GM10266 (cell line): ENCODE data around the gene FOXD2.

Experiments used
- DNase-seq: peaks from one replicate; pipeline ENCODE4 v3.0.0; 2012; ENCODE audit errors: extremely low spot score
- TF ChIP-seq, protein P1 (sequence below): IDR thresholded peaks from 2 replicates; pipeline ENCODE4 v1.5.1; 2012; ENCODE audit warnings: mild to moderate bottlenecking, low read depth; ENCODE audit not compliant: control insufficient read depth, insufficient read depth; ENCODE audit errors: missing control alignments

FOXD2 gene

DNA sequence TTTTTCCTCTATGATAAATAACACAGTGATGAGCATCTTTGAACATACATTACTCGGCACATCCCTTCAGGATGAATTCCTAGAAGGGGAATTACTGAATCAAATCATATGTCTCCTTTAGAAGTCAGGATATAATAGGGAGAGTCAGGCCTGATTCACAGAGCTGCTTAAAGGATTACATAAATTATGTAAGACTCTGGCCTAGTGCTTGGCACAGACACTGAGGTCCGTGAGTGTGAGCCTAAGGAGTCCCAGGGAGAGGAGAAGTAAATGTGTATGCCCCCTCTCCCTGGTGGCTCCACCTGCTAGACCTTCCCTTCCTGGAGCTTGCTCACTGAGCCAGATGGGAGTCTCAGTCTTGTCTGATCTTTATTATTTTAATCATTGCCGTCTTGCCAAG lies 30.4 kb upstream of the FOXD2 start:
- TF ChIP-seq, protein P1, sequence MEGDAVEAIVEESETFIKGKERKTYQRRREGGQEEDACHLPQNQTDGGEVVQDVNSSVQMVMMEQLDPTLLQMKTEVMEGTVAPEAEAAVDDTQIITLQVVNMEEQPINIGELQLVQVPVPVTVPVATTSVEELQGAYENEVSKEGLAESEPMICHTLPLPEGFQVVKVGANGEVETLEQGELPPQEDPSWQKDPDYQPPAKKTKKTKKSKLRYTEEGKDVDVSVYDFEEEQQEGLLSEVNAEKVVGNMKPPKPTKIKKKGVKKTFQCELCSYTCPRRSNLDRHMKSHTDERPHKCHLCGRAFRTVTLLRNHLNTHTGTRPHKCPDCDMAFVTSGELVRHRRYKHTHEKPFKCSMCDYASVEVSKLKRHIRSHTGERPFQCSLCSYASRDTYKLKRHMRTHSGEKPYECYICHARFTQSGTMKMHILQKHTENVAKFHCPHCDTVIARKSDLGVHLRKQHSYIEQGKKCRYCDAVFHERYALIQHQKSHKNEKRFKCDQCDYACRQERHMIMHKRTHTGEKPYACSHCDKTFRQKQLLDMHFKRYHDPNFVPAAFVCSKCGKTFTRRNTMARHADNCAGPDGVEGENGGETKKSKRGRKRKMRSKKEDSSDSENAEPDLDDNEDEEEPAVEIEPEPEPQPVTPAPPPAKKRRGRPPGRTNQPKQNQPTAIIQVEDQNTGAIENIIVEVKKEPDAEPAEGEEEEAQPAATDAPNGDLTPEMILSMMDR, result no peak
- DNase-seq, result no peak

DNA sequence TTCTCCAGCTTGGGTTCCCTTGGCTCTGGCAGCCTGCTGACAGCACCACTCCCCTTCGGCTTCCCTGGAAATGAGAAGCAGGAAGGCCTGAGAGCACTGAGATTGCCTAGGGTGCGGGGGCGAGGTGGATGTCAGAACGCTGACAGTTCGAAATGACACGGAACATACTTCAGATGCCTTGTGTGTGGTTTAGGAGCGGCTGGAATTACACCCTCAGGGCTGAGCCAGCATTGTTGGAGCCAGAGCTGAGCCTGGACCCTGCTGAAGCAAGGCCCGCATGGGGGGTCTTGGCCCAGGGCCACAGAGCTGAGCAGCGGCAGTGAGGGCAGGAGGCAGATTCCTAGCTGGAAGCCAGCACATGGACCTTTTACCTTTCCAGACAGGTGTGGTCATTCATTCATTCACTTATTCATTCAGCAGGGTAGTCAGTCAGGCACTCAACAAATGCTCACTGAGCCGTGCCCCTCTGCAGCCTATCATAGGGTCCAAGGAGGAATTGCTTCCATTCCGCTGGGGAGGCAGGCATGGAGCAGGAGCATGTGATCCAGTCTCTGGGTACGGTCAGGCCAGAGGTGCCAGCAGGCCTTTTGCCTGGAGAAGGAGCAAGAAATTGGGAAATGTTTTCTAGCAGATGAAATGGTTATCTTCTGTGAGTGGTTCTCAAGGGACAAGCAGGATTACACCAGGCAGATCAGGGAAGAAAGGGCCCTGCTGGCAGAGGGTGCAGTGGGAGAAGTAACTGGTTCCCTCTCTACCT lies 28.4 kb upstream of the FOXD2 start:
- TF ChIP-seq, protein P1, result no peak
- DNase-seq, result no peak

DNA sequence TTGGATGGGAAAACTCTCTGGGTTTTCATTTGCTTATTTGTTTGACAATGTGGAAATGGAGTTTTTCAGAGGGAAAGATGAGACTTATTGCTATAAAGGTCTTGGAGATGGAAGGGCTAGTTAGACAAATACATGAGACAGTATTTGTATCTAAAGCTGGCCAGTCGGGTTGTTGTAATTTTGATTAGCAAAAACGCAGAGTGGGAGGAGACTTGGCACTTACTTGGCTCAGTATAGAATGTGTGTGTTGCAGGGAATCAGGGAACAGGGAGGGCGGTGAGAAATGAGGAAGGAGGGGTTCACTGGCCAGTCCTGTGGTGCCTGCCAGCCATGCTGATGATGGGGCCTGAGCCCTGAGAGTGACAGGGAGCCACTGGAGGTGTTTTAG lies 27.8 kb upstream of the FOXD2 start:
- no peak for DNase-seq
- TF ChIP-seq, protein P1, result no peak

- no peak for DNase-seq
- TF ChIP-seq, protein P1, result no peak
These were observed 26.4 kb upstream of the FOXD2 start for GRCh38 chr1:47411436-47411835.

DNA sequence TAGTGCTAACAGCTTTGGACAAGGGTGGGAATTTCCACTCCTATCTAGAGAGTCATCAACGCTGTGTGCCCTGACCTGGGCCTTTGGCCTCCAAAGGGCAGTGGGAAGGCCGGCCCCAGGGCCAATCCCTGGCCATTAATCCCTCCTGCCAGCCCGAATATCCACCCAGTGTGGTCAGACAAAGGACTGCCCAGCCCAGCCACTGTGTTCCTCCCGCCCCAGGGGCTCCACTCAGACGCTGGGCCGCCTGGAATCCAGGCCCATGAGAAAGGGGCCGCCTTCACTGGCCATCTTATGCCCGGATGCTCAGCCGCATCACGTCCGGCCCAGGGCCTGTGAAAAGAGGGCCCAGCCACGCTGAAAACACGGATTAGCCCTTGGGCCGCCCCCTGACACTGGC lies 25.4 kb upstream of the FOXD2 start:
- TF ChIP-seq, protein P1, result no peak
- no peak for DNase-seq

DNA sequence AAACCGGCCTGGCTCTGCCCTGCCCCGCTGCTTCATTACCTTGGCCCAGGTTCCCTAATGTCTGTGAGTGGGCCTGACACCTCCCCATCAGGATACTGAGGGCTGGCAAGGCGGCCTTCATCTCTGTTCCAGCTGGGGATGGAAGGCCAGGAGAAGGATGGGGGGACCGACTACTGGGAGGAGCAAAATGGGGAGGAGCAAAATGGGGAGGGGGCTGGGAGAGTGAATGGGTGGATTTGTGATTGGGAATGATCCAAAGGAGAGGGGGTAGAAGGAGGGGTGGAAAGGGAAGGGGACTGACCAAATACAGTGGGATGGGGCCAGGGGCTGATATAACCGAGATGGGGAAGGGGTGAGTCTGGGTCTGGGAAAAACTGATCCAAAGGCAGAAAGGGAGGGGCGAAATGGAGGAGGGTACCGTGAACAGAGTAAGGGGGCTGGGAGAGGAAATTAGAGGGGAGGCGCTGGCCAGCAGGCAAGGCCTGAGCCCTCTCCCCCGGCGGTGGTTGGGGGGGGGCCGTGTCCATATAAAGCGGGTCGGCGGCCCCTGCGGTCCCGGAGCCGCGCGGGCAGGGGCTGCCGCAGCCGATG lies 22.0 kb upstream of the FOXD2 start, which contains the start of gene FOXE3:
FOXE3 (plus strand) TSS at position 558 of the 591 bp plus-strand sequence; CDS start at position 589, 31 bp downstream.
- DNase-seq, result no peak
- TF ChIP-seq, protein P1, result no peak

GRCh38 chr1:47416319-47417169 lies 21.3 kb upstream of the FOXD2 start:
- TF ChIP-seq, protein P1, result no peak
- no peak for DNase-seq
